ENCODE data around the gene HCRT. TPM values are rescaled to one million over a fixed set of nuclear protein-coding genes. Genes with fewer than 3 reads are reported as not detected.

The HCRT gene
- total RNA-seq, 1 experiment from 2014 or later, result not detected

DNA sequence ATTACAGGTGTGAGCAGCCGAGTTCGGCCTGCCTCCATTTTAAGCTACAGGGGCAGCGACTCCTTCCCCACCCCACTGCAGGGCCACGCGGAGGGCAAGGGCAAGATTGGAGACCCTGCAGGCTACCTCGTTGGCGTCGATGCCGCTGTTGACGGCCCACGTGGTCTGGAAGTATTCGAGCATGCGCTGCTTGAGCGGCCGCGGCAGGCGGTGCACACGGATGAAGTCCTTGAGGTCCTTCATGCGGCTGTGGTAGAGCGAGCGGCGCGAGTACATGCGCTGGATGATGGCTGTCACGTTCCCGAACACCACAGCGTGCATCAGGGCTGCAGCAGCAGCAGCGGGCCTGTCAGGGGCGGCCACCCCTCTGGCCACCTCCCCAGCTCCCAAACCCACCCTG is 15.9 kb downstream of the HCRT start:
- Histone ChIP-seq H2AFZ (ENCODE audit: low read length) (no peak overlapping the region), H3K9me3 (ENCODE audit: low read length) (no peaks in the 10 kb centered on the region), H3F3A (ENCODE audit: low read length, unreplicated experiment) (no peaks in the 10 kb centered on the region), H3K36me3 (ENCODE audit: low read depth, low read length) (no peaks in the 10 kb centered on the region), H3K4me1 (ENCODE audit: insufficient read depth, low read length) (no peaks in the 10 kb centered on the region), H3K79me2 (ENCODE audit: low read length) (no peaks in the 10 kb centered on the region), H3K4me3 (ENCODE audit: low read length) (no peak overlapping the region), H3K9me2 (replicated peaks; ENCODE audit: low read length) (no peaks in the 10 kb centered on the region), H3K4me2 (ENCODE audit: low read length) (no peak overlapping the region), H3K27ac (ENCODE audit: low read length) (no peak overlapping the region), H4K20me1 (ENCODE audit: low read length) (no peaks in the 10 kb centered on the region), H3K27me3 (ENCODE audit: low read length) (no peaks in the 10 kb centered on the region), H3K9ac (ENCODE audit: low read length) (no peak overlapping the region)
- ChIA-PET CTCF (no interaction called here), POLR2A (ENCODE audit: unreplicated experiment) (no interaction called here)
- intact Hi-C loops (cut with micrococcal nuclease), result no loop called here
- no peak for DNase-seq
- no peak for ATAC-seq
- TF ChIP-seq EZH2phosphoT487 (IDR thresholded peaks at IDR 0.05; ENCODE audit: borderline replicate concordance, low read length) (no peak), EZH2 (IDR thresholded peaks at IDR 0.05; ENCODE audit: low read length, unreplicated experiment) (no peak)
- TF ChIP-seq, protein P1, sequence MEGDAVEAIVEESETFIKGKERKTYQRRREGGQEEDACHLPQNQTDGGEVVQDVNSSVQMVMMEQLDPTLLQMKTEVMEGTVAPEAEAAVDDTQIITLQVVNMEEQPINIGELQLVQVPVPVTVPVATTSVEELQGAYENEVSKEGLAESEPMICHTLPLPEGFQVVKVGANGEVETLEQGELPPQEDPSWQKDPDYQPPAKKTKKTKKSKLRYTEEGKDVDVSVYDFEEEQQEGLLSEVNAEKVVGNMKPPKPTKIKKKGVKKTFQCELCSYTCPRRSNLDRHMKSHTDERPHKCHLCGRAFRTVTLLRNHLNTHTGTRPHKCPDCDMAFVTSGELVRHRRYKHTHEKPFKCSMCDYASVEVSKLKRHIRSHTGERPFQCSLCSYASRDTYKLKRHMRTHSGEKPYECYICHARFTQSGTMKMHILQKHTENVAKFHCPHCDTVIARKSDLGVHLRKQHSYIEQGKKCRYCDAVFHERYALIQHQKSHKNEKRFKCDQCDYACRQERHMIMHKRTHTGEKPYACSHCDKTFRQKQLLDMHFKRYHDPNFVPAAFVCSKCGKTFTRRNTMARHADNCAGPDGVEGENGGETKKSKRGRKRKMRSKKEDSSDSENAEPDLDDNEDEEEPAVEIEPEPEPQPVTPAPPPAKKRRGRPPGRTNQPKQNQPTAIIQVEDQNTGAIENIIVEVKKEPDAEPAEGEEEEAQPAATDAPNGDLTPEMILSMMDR (conservative IDR thresholded peaks at IDR 0.05; ENCODE audit: low read depth, low read length), result no peak
- no TSS peak for BruUV-seq (replicated peaks)

DNA sequence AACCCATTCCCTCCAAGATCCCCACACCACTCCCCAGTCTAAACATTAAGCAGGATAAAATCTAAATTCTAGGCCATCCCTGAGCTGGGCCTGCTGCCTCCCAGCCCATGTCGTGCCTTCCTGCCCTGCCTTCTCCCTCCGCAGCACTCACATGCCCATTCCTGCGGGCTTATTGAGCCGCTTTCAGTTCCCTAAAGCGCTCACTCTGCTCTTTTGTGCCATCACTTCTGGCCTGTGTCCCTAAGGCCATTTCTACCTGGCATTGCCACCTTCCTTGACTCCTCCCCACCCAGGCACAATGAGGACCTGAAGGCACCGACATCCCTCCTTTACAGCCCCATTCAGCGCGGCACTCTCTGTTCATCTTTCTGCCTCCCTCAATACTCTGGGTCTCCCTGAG is 17.4 kb downstream of the HCRT start:
- no peak overlapping the region for H2AFZ ChIP-seq (ENCODE audit: low read length)
- no peak overlapping the region for H3K4me2 ChIP-seq (ENCODE audit: low read length)
- H4K20me1 ChIP-seq (ENCODE audit: low read length), result no peaks in the 10 kb centered on the region
- no TSS peak for BruUV-seq (replicated peaks)
- ChIA-PET CTCF (no interaction called here), POLR2A (ENCODE audit: unreplicated experiment) (no interaction called here)
- H3K36me3 ChIP-seq (ENCODE audit: low read depth, low read length), result no peaks in the 10 kb centered on the region
- no peak overlapping the region for H3K4me3 ChIP-seq (ENCODE audit: low read length)
- H3K9me2 ChIP-seq (replicated peaks; ENCODE audit: low read length), result no peaks in the 10 kb centered on the region
- intact Hi-C loops (cut with micrococcal nuclease), result no loop called here
- no peak overlapping the region for H3K9ac ChIP-seq (ENCODE audit: low read length)
- H3K9me3 ChIP-seq (ENCODE audit: low read length), result no peaks in the 10 kb centered on the region
- H3K27ac ChIP-seq (ENCODE audit: low read length), result no peak overlapping the region
- H3K79me2 ChIP-seq (ENCODE audit: low read length), result no peaks in the 10 kb centered on the region
- ATAC-seq (no peak), DNase-seq (no peak)
- TF ChIP-seq, protein P1 (conservative IDR thresholded peaks at IDR 0.05; ENCODE audit: low read depth, low read length), result no peak
- TF ChIP-seq EZH2 (IDR thresholded peaks at IDR 0.05; ENCODE audit: low read length, unreplicated experiment), result no peak
- TF ChIP-seq EZH2phosphoT487 (IDR thresholded peaks at IDR 0.05; ENCODE audit: borderline replicate concordance, low read length), result no peak
- H3K27me3 ChIP-seq (ENCODE audit: low read length), result no peaks in the 10 kb centered on the region
- no peaks in the 10 kb centered on the region for H3F3A ChIP-seq (ENCODE audit: low read length, unreplicated experiment)
- no peaks in the 10 kb centered on the region for H3K4me1 ChIP-seq (ENCODE audit: insufficient read depth, low read length)

DNA sequence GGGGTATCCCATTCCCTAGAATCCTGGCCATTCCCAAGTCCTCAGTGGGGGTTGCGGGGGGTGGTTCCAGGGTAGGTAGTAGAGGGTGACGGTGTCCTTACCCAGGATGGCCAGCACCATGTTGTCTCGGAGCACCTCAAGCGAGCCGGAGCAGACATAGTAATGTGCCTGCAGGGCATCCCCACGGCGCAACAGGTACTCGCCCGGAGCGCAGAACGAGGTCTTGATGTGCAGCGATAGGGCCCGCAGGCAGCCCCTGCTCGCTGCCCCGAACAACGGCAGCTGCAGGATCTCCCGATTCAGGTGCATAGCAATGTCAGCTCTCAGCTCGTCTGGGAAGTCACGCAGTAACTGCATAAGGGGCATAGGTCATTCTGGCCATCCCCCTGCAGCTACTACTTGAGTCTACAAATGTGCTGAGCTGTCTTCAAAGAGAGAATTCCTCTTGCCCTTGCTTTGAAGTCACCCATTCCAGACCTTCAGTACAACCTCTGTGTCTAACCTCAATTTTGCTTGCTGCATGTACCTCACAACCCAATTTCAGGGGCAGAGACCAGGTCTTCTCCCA is 19.0 kb downstream of the HCRT start:
- intact Hi-C loops (cut with micrococcal nuclease), result no loop called here
- BruUV-seq (replicated peaks), result no TSS peak
- Histone ChIP-seq H3K36me3 (ENCODE audit: low read depth, low read length) (no peaks in the 10 kb centered on the region), H4K20me1 (ENCODE audit: low read length) (no peaks in the 10 kb centered on the region), H3K9me2 (replicated peaks; ENCODE audit: low read length) (no peaks in the 10 kb centered on the region), H3K79me2 (ENCODE audit: low read length) (no peaks in the 10 kb centered on the region), H2AFZ (ENCODE audit: low read length) (no peak overlapping the region), H3K4me2 (ENCODE audit: low read length) (no peak overlapping the region), H3K9ac (ENCODE audit: low read length) (no peak overlapping the region), H3K27ac (ENCODE audit: low read length) (no peak overlapping the region), H3K4me1 (ENCODE audit: insufficient read depth, low read length) (no peaks in the 10 kb centered on the region), H3K9me3 (ENCODE audit: low read length) (no peaks in the 10 kb centered on the region), H3F3A (ENCODE audit: low read length, unreplicated experiment) (no peaks in the 10 kb centered on the region), H3K27me3 (ENCODE audit: low read length) (no peaks in the 10 kb centered on the region), H3K4me3 (ENCODE audit: low read length) (no peak overlapping the region)
- DNase-seq, result no peak
- no peak for TF ChIP-seq EZH2 (IDR thresholded peaks at IDR 0.05; ENCODE audit: low read length, unreplicated experiment)
- TF ChIP-seq, protein P1 (conservative IDR thresholded peaks at IDR 0.05; ENCODE audit: low read depth, low read length), result no peak
- TF ChIP-seq EZH2phosphoT487 (IDR thresholded peaks at IDR 0.05; ENCODE audit: borderline replicate concordance, low read length), result no peak
- ATAC-seq, result no peak
- POLR2A ChIA-PET (ENCODE audit: unreplicated experiment), result no interaction called here
- CTCF ChIA-PET, result no interaction called here
